Measurements from ENCODE around the gene CRYGN.

Gene CRYGN

GRCh38 chr7:151459726-151460473, 20.0 kb upstream of the CRYGN start:
- DNase-seq (ENCODE audit: low read depth in 2 of 2) = no peak

DNA sequence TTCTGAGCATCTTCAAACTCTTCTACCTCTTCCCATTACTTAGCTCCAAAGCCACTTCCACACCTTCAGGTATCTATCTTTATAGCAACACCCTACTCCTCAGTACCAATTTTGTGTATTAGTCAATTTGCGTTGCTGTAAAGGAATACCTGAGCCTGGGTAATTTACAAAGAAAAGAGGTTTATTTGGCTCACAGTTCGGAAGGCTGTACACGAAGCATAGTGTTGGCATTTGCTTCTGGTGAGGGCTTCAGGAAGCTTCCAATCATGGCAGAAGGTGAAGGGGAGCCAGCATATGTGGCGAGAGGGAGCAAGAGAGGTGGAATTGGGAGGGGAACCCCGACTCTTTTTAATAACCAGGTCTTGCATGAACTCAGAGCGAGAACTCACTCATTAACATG, 17.6 kb upstream of the CRYGN start:
- no peak for DNase-seq (ENCODE audit: low read depth in 2 of 2)

DNA sequence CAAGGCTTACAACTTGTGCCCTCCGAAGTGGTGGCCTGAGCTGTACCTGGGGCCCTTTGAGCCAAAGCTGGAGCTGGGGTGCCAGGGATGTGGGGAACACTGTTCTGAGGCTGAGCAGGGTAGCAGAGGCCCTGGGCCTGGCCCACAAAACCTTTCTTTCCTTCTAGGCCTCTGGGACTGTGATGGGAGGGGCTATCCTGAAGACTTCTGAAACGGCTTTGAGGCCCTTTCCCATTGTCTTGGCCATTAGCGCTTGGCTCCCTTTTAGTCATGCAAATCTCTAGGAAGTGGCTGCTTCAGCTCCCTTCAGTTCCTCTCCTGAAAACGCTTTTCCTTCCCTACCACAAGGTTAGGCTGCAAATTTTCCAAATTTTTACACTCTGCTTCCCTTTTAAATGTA, 16.8 kb upstream of the CRYGN start:
- DNase-seq (ENCODE audit: low read depth in 2 of 2) = no peak

DNA sequence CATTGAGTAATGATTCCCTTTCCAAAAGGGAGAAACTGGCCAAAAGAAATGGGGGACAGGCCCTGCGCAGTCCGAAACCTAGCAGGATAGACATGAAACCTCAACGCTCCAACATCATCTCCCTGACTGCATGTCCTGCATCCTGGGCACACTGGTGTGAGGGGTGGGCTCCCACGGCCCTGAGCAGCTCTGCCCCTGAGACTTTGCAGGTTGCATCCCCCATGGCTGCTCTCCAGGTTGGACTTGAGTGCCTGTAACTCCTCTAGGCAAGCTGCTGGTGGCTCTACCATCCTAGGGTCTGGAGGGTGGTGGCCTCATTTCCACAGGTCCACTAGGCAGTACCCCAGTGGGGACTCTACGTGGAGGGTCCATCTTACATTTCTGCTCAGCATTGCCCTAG, 16.3 kb upstream of the CRYGN start:
- DNase-seq (ENCODE audit: low read depth in 2 of 2) = no peak

GRCh38 chr7:151455690-151456089, 15.7 kb upstream of the CRYGN start:
- no peak for DNase-seq (ENCODE audit: low read depth in 2 of 2)

- DNase-seq (ENCODE audit: low read depth in 2 of 2) = no peak
Measured at GRCh38 chr7:151454932-151455530, 15.1 kb upstream of the CRYGN start.

- no peak for DNase-seq (ENCODE audit: low read depth in 2 of 2)
Measured at GRCh38 chr7:151454305-151454704, 14.4 kb upstream of the CRYGN start.

DNA sequence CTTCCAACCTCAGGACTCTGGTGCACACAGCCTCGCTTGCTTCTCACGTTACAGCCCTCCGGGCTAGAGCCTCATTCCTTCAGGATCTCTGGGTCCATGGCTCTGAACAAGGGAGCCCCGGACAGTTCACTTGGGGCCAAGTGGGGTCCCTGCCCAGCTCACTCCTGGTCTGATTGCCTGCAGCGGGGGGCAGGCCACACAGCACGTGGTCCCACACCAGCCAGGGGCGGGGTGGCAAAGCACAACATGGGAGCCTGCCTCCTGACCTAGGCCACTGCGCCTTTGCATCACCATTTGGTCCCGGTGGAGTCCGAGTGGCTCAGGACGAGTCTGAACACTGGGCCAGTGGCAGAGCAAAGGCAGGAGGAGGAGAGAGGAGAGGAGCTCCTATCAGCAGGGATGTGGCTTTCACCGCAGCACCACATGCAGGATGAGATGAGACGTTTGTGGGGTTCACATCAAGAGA, 13.4 kb upstream of the CRYGN start:
- DNase-seq (ENCODE audit: low read depth in 2 of 2) = no peak

GRCh38 chr7:151452680-151453325, 12.9 kb upstream of the CRYGN start:
- DNase-seq (ENCODE audit: low read depth in 2 of 2) = no peak

- DNase-seq (ENCODE audit: low read depth in 2 of 2) = no peak
Measured at GRCh38 chr7:151451626-151452571, 12.0 kb upstream of the CRYGN start.

GRCh38 chr7:151451156-151451555, 11.2 kb upstream of the CRYGN start:
- no peak for DNase-seq (ENCODE audit: low read depth in 2 of 2)

GRCh38 chr7:151449990-151450389, 10.0 kb upstream of the CRYGN start:
- DNase-seq (ENCODE audit: low read depth in 2 of 2) = no peak

DNA sequence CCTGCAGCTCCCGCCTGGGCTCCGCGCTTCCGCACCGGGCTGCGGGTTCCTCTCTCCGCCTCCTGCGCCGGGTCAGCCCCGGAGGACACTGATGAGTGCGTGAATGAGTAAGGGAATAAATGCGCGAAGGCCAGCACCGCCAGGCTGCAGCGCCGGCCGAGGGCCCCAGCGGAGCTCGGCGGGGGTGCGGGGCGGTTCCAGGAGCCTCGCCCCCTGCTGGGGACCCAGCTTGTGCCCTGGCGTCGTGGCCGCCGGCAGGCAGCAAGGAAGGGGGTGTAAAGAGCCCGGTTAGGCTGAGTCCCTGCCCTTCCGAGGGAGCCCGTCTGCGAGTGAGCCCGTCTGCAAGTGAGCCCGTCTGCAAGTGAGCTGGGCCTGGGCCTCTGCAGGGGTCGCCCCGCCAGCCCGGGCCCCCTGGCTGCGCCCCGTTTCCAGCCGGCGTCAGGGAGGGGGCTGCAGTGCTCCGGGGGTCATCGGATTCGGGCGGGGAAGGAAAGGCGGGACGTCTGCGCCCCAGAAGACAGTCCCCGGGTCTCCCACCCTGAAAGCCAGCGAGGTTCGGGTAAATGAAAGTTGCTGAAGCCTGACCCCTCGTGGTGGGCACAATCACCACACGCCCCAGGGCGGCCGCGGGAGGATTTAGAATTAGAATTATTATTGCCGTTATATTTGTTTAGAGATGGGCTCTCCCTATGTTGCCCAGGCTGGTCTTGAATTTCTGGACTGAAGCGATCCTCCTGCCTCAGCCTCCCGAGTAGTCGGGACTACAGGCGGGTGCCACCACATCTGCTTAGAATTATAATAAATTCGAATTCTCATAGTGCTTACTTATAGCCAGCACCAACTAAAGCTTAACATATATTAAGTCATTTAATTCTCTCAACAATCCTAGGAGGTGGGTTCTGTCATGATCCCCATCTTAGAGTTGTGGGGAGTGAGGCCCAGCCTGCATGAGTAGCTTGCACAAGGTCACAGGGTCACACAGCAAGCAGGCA, 8.6 kb upstream of the CRYGN start:
- DNase-seq (ENCODE audit: low read depth in 2 of 2) = peak; percentile 44 to 70

- DNase-seq (ENCODE audit: low read depth in 2 of 2) = no peak
Measured at GRCh38 chr7:151447901-151448260, 7.9 kb upstream of the CRYGN start.

GRCh38 chr7:151447312-151447711, 7.4 kb upstream of the CRYGN start:
- DNase-seq (ENCODE audit: low read depth in 2 of 2) = no peak

DNA sequence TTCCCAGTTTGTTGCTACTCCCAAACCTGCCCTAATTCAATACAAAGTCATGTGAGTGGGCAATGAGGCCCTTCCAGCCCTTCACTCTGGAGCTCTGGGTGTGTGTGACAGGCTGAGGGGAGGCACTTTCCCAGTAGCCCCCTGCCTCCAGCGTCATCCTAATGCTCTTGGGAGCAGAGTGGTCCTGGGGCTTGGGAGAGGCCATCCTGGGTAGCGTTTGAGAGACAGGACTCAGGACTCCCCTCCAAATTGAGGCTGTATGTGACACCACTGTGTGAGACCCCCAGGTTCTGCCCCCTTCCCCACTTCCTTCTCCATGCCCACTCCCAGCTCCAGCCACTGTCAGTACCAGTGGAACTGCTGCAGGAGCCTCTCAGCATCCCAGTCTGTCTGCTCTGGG, 6.5 kb upstream of the CRYGN start:
- no peak for DNase-seq (ENCODE audit: low read depth in 2 of 2)

GRCh38 chr7:151444632-151445031, 4.7 kb upstream of the CRYGN start:
- DNase-seq (ENCODE audit: low read depth in 2 of 2) = no peak

DNA sequence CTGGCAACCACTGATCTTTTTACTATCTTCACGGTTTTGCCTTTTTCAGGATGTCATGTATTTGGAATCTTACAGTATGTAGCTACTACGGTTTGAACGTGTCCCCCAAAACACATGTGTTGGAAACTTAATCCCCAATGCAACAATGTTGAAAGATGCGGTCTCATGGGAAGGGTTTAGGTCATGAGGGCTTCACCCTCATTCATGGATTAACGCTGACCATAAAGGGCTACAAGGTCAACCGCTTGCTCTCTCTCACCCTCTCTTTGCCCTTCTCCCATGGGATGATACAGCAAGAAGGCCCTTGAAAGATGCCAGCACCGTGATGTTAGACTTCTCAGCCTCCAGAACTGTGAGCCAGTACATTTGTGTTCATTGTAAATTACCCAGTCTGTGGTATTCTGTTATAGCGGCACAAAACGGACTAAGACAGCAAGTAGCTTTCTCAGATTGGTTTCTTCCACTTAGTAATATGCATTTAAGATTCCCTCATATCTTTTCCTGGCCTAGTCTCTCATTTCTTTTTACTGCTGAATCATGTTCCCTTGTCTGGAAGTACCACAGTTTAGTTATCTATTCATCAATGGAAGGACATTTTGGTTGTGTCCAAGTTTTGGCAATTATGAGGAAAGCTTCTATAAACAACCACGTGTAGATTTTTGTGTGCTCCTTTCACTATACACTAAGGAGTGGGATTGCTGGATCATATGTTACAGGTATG, 3.0 kb upstream of the CRYGN start:
- DNase-seq (ENCODE audit: low read depth in 2 of 2) = no peak

DNA sequence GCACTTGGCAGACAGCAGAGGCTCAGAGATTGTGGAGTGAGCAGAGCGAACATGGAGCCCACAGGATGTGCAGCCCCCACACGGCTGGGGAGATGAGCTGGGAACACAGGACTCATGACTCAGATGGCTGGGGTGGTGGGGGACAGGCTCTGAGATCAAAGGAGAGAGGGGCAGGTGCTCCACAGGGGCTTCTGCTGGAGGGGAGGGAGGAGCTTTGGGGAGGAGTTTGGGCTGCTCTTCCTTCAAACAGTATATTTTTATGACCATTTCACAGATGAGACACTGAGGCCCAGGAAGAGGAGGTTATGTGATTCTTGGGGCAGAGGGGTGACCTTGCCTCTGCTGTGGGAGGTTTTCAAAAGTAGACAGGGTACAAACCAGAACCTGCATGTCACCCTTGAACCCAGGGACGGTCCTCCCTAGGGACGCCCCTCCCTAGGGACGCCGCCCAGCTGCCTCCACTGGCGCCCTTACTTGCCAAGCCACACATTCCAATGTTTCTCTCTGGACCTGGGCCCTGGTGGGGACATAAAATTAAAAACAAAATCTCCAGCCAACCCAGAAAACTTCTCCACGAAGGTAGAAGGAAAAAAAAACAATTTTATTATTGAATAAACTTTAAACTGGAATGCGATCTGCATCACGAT, 981 bp upstream of the CRYGN start:
- DNase-seq (ENCODE audit: low read depth in 2 of 2) = no peak
